A673 (cell line): ENCODE measurements around the gene RTCA.

ENCODE experiments used
- EZH2 ChIP-seq: fragments of 200-600 bp; sonication (generic); IDR thresholded peaks from 2 replicates; pipeline ENCODE4 v1.6.1; 2017; ENCODE audit warnings: borderline replicate concordance, low read depth, mild to moderate bottlenecking, mixed read lengths, antibody characterized with exemption, low read length; ENCODE audit not compliant: poor library complexity, severe bottlenecking
- TF ChIP-seq, protein P1 (sequence below): fragments of 300-800, 200-600 bp; sonication (generic); conservative IDR thresholded peaks from 2 replicates; pipeline ENCODE4 v1.5.1; 2017; ENCODE audit warnings: low read depth, mild to moderate bottlenecking, antibody characterized with exemption, low read length, moderate library complexity, mixed read lengths

DNA sequence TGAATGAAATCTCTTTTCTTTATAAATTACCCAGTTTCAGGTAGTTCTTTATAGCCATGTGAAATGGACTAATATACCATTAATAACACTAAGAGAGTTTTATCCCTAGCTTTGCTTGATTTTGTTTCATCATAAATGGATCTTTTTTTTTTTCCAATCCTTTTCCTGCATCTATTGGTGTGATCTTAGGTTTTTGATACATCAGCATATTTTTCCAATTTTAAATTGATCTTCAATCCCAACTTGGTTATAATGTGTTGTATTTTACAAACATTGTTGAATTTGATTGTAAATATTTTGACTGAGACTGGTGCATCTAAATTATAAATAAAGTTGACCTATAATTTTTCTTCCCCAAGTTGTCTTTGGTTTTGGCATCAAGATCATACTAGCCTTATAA is 4.3 kb upstream of the RTCA start:
- TF ChIP-seq, protein P1, sequence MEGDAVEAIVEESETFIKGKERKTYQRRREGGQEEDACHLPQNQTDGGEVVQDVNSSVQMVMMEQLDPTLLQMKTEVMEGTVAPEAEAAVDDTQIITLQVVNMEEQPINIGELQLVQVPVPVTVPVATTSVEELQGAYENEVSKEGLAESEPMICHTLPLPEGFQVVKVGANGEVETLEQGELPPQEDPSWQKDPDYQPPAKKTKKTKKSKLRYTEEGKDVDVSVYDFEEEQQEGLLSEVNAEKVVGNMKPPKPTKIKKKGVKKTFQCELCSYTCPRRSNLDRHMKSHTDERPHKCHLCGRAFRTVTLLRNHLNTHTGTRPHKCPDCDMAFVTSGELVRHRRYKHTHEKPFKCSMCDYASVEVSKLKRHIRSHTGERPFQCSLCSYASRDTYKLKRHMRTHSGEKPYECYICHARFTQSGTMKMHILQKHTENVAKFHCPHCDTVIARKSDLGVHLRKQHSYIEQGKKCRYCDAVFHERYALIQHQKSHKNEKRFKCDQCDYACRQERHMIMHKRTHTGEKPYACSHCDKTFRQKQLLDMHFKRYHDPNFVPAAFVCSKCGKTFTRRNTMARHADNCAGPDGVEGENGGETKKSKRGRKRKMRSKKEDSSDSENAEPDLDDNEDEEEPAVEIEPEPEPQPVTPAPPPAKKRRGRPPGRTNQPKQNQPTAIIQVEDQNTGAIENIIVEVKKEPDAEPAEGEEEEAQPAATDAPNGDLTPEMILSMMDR, result no peak
- no peak for TF ChIP-seq EZH2
